Prostate gland (tissue), 2 donors: ENCODE measurements around the gene VPS13D. TPM values are rescaled to one million over a fixed set of nuclear protein-coding genes. Genes with fewer than 3 reads are reported as not detected.

ENCODE experiments used
- DNase-seq: peaks from one replicate; pipeline ENCODE4 v3.0.0-alpha.2; 2019; ENCODE audit warnings: low spot score
- H3K27ac ChIP-seq, 2 donors: fragments of 200-600 bp; sonication (generic); 2 replicates each; pipeline ENCODE4 v1.5.1; 2017 to 2019
- H3K27me3 ChIP-seq: fragments of 200-600 bp; sonication (generic); replicated peaks from 2 replicates; pipeline ENCODE4 v1.5.1; 2019; ENCODE audit not compliant: insufficient read depth
- H3K36me3 ChIP-seq, 2 donors: fragments of 200-600 bp; sonication (generic); 1 replicate in 1 of 2; 2 replicates in 1 of 2; pipeline versions ENCODE4 v1.5.1 to v1.8.1; 2017 to 2019
- H3K4me1 ChIP-seq: fragments of 200-600 bp; sonication (generic); replicated peaks from 2 replicates; pipeline ENCODE4 v1.5.1; 2019
- H3K4me3 ChIP-seq, 2 donors: fragments of 200-600 bp; sonication (generic); 2 replicates each; pipeline ENCODE4 v1.5.1; 2017 to 2019
- H3K9me3 ChIP-seq: fragments of 200-600 bp; sonication (generic); 2 replicates; pipeline ENCODE4 v1.5.1; 2017
- POLR2A ChIP-seq: fragments of 450-650 bp; IDR thresholded peaks from one replicate; pipeline ENCODE4 v1.6.1; 2016; ENCODE audit warnings: antibody characterized with exemption, mild to moderate bottlenecking
- POLR2AphosphoS5 ChIP-seq: sonication (generic); formaldehyde crosslinking; IDR thresholded peaks from one replicate; pipeline ENCODE4 v1.6.1; 2017; ENCODE audit warnings: antibody characterized with exemption
- WGBS: methylation state at CpG from one replicate; pipeline ENCODE4 v1.1.5; 2018; 5-methylcytosine and 5-hydroxymethylcytosine counted together
- intact Hi-C: fragments of 100-400 bp; cut with DNase I; formaldehyde crosslinking; loops from one replicate; pipeline ENCODE4 v1.14.2; 2022
- total RNA-seq, 2 donors: library from RNA; depleted of rRNA; stranded (reverse); fragments of >200 nt; gene quantifications; one replicate each; pipeline ENCODE4 v1.1.0, GENCODE V29; 2016
- TF ChIP-seq, protein P1 (sequence below), 4 experiments: fragments of 200-600 bp in 2 of 4; fragments of 450-650 bp in 2 of 4; sonication (generic) in 2 of 4; IDR thresholded peaks; 1 replicate in 3 of 4; 2 replicates in 1 of 4; pipeline ENCODE4 v1.5.1; 2016 to 2019; ENCODE audit warnings: antibody characterized with exemption in 4 of 4, mild to moderate bottlenecking in 2 of 4, moderate library complexity in 2 of 4

The VPS13D gene
- total RNA-seq, 2 donors from 2014 or later, result 60.7 to 80.8 TPM

DNA sequence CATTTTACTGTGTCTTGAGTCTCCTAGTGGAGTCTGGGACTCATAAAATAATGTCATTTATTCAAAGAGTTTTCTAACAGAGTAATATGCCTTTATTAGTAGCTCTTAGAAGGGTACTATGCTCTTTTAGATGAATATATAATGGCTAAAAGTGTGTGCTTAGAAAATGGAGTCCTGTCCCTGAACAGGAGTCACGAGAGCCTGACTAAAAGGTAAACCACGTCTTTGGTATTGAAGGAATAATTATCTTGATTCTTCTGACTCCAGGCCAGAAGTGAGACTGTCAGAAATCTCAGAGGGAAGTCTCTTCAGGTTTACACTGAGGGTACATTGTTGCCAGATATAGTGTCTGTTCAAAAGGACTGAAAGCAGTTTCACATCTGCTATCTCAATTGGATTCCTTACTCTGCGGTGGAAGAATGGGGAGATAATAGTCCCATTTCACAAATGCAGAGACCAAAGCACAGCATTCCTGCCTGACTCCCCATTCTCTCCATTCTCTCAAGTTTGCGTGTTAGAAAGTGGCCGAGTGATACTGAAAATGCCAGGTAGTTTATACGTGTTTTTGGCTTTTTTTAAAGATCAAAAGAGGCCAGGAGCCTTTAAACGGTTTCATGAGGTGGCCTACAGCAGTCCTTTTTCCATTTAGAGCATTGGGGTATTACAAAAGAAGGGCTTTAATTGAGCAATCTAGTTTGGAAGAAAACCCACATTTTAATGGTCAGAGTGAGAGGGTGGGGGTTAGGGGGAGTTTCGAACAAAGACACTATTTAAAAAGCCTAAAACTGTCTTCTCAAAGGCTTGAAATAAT is 176.6 kb downstream of the VPS13D start:
- intact Hi-C loops, result loop anchor here (2.0 to 5.0 kb wide), 2 partner anchors 196 to 212 kb away; partner anchors contain the start of gene DHRS3

DNA sequence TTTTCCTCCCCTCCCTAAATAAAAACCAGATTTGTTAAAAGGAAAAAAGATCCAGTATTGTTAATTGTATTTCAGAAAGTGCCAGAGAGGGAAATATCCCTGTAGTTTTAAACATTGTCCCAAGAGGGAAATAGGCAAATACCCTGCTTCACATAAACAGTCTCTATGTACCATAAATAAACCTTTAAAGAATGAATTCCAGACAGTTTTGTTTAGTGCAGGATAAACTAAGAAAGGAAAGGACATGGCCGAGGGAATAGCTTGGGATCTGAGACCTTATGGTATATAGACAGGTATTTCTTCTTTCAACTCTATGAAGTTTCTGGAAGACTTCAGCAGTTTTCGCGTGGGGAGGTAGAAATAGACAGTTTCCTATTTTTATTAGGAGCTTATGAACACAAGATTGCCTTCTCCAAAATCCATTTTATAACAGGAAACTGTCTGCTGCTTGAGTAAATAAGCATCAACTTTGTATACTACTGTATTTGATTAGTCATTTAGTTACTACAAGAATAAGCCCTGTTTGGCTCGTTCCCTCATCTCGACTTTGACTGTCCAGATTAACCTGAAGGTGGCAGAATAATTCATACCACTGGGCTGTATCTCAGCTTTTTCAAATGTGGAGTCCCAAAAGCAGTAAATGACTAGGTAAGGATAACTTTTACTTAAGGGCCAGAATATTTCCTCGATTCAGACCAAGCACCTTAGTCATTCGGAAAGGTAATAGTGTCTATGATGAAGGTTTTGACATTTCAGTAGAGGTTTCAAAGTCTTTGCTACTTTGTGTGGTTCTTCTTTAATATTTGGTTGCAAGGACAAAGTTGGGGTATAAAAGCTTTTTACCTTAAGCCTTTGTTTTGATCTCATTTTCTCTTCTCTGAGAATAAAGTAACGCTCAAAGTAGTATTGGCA is 177.5 kb downstream of the VPS13D start:
- no peaks in the 10 kb centered on the region for H3K9me3 ChIP-seq
- no peaks in the 10 kb centered on the region for H3K27me3 ChIP-seq
- no peaks in the 10 kb centered on the region for H3K36me3 ChIP-seq
- H3K4me1 ChIP-seq, result peaks cover 12% of the 10 kb centered on the region
- H3K27ac ChIP-seq, result peak overlapping the region; percentile 63 to 74
- TF ChIP-seq POLR2A (no peak), POLR2AphosphoS5 (peak; percentile 76)
- TF ChIP-seq, protein P1, sequence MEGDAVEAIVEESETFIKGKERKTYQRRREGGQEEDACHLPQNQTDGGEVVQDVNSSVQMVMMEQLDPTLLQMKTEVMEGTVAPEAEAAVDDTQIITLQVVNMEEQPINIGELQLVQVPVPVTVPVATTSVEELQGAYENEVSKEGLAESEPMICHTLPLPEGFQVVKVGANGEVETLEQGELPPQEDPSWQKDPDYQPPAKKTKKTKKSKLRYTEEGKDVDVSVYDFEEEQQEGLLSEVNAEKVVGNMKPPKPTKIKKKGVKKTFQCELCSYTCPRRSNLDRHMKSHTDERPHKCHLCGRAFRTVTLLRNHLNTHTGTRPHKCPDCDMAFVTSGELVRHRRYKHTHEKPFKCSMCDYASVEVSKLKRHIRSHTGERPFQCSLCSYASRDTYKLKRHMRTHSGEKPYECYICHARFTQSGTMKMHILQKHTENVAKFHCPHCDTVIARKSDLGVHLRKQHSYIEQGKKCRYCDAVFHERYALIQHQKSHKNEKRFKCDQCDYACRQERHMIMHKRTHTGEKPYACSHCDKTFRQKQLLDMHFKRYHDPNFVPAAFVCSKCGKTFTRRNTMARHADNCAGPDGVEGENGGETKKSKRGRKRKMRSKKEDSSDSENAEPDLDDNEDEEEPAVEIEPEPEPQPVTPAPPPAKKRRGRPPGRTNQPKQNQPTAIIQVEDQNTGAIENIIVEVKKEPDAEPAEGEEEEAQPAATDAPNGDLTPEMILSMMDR (IDR thresholded peaks at IDR 0.05), result peak in 3 of 4 experiments; percentile 58 to 76 (median 72)
- H3K4me3 ChIP-seq, result no peak overlapping the region
- DNase-seq, result peak; percentile 71
- WGBS, result 14% methylated on average over 8 of the region's 8 CpGs
- intact Hi-C loops, result loop anchor here (2.0 to 5.0 kb wide), 2 partner anchors 195 to 211 kb away; partner anchors contain the start of gene DHRS3

More for the DNA sequence above, 176.6 kb downstream of the VPS13D start:
- DNase-seq, result no peak
- Histone ChIP-seq H3K4me1 (peaks cover 12% of the 10 kb centered on the region), H3K27me3 (no peaks in the 10 kb centered on the region), H3K4me3 (no peak overlapping the region), H3K27ac (peak overlapping the region; percentile 63 to 74), H3K36me3 (no peaks in the 10 kb centered on the region), H3K9me3 (no peaks in the 10 kb centered on the region)
- 32% methylated on average over 8 of the region's 8 CpGs for WGBS
- TF ChIP-seq, protein P1 (IDR thresholded peaks at IDR 0.05), result no peak
- no peak for TF ChIP-seq POLR2A
- TF ChIP-seq POLR2AphosphoS5, result no peak

DNA sequence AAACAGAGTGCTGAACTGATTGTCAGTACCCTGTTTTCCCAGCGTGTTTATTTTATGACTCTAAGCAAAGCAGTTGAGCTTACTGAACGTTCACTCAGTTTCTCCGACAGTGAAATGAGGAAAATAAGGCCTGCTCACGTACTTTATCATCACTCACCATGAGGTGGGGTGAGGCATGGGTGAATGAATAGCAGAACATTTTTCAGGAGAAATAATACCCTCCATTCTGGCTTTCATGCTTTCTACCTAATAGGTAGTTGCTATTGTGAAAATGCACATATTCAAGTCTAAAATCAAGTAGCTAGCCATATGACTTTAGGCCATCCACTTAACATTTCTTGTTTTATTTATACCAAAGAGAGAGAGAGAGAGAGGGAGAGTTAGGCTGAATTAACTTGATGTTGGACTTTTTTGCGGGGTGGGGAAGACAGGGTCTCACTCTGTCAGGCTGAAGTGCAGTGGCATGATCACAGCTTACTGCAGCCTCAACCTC is 178.2 kb downstream of the VPS13D start:
- intact Hi-C loops, result loop anchor here (2.0 to 5.0 kb wide), 2 partner anchors 194 to 211 kb away; partner anchors contain the start of gene DHRS3
- 43% methylated on average over 5 of the region's 5 CpGs for WGBS
- TF ChIP-seq, protein P1 (IDR thresholded peaks at IDR 0.05), result no peak
- TF ChIP-seq POLR2A, result no peak
- no peak for TF ChIP-seq POLR2AphosphoS5
- Histone ChIP-seq H3K4me3 (no peak overlapping the region), H3K4me1 (peaks cover 12% of the 10 kb centered on the region), H3K36me3 (no peaks in the 10 kb centered on the region), H3K9me3 (no peaks in the 10 kb centered on the region), H3K27me3 (no peaks in the 10 kb centered on the region), H3K27ac (peak overlapping the region; percentile 63 to 74)
- no peak for DNase-seq

DNA sequence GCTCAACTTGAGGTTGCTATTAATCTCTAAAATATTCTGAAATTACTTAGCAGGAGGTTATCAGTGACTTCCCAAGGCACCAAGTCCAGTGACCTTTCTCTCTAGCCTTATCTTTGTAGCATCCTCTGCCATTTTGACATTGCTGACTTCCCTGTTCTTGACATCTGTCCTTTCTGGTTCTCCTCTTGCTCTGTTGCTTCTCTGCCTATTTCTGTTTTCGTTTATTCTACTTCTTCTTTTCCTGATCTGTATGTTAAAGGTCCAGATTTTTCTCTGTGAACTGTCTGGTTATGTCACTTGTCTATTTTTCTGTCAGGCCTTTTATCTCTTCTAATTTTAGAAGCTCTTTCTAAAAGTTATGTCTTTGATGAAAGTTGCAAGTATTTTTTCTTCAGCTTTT is 178.8 kb downstream of the VPS13D start:
- intact Hi-C loops, result loop anchor here (5.0 kb wide), 1 partner anchor 194 kb away; no protein-coding TSS in a partner anchor
- 43% methylated on average over 1 of the region's 1 CpG for WGBS
- H3K4me1 ChIP-seq, result peaks cover 12% of the 10 kb centered on the region

More for the DNA sequence above, 178.8 kb downstream of the VPS13D start:
- peak overlapping the region; percentile 63 to 74 for H3K27ac ChIP-seq
- no peaks in the 10 kb centered on the region for H3K9me3 ChIP-seq
- no peak overlapping the region for H3K4me3 ChIP-seq
- TF ChIP-seq POLR2AphosphoS5 (no peak), POLR2A (no peak)
- TF ChIP-seq, protein P1 (IDR thresholded peaks at IDR 0.05), result no peak
- H3K27me3 ChIP-seq, result no peaks in the 10 kb centered on the region
- H3K36me3 ChIP-seq, result no peaks in the 10 kb centered on the region
- no peak for DNase-seq
